DMS79 (cell line): ENCODE measurements around the gene FOXM1.
A peak's percentile ranks its signal among the peaks of the same experiment; 100 is the strongest.
"Not testable (repeated sequence)": the region's sequence is repeated elsewhere in the genome, so short reads cannot be mapped to it uniquely, and the experiment has no call there.

Experiments
- DNase-seq: peaks from one replicate; lab custom pipeline; 2025; lab: John Stamatoyannopoulos, UW

Gene FOXM1

GRCh38 chr12:2884810-2885209 lies 7.8 kb upstream of the FOXM1 start:
- DNase-seq = no peak

GRCh38 chr12:2879853-2880252 lies 2.9 kb upstream of the FOXM1 start:
- no peak for DNase-seq

GRCh38 chr12:2877953-2878732 lies 1.2 kb upstream of the FOXM1 start:
- DNase-seq = peak; percentile 39

GRCh38 chr12:2876431-2877046 lies 435 bp downstream of the FOXM1 start:
- DNase-seq = no peak

GRCh38 chr12:2868986-2869632 lies 7.9 kb downstream of the FOXM1 start:
- DNase-seq = not testable (repeated sequence)

- no peak for DNase-seq
Observed at GRCh38 chr12:2864198-2864597, 12.8 kb downstream of the FOXM1 start.

- not testable (repeated sequence) for DNase-seq
Observed at GRCh38 chr12:2863402-2863801, 13.6 kb downstream of the FOXM1 start.

- DNase-seq = no peak
Observed at GRCh38 chr12:2862876-2863275, 14.1 kb downstream of the FOXM1 start.

GRCh38 chr12:2860170-2860569 lies 16.8 kb downstream of the FOXM1 start:
- DNase-seq = no peak

GRCh38 chr12:2858944-2859421 lies 18.0 kb downstream of the FOXM1 start:
- DNase-seq = no peak

GRCh38 chr12:2858334-2858733 lies 18.6 kb downstream of the FOXM1 start:
- DNase-seq = no peak

- no peak for DNase-seq
Observed at GRCh38 chr12:2857576-2857975, 19.4 kb downstream of the FOXM1 start.

- DNase-seq = peak; percentile 68
Observed at GRCh38 chr12:2857021-2857431, 19.9 kb downstream of the FOXM1 start, which contains the start of gene TEX52. Gene TEX52, minus strand, starts transcription at chr12:2857039. Its CDS starts 13 bp downstream, at chr12:2857026.

- DNase-seq = no peak
Observed at GRCh38 chr12:2856051-2856450, 20.9 kb downstream of the FOXM1 start.

- DNase-seq = no peak
Observed at GRCh38 chr12:2855546-2855945, 21.4 kb downstream of the FOXM1 start.

GRCh38 chr12:2854669-2855453 lies 22.1 kb downstream of the FOXM1 start:
- DNase-seq = no peak

GRCh38 chr12:2853626-2854025 lies 23.3 kb downstream of the FOXM1 start:
- DNase-seq = no peak

GRCh38 chr12:2851931-2852330 lies 25.0 kb downstream of the FOXM1 start:
- DNase-seq = no peak

GRCh38 chr12:2845280-2845679 lies 31.7 kb downstream of the FOXM1 start:
- DNase-seq = no peak

- DNase-seq = no peak
Observed at GRCh38 chr12:2844786-2845185, 32.2 kb downstream of the FOXM1 start.

GRCh38 chr12:2842948-2843347 lies 34.0 kb downstream of the FOXM1 start:
- DNase-seq = no peak

- peak; percentile 50 for DNase-seq
Observed at GRCh38 chr12:2841056-2841650, 35.8 kb downstream of the FOXM1 start.
